ENCODE measurements around the gene PCGF3.

GRCh38 chr4:726235-726787 lies 20.7 kb downstream of the PCGF3 start:
- TF ChIP-seq TEAD4 (IDR thresholded peaks at IDR 0.05) (no peak), EP300 (IDR thresholded peaks at IDR 0.05; ENCODE audit: borderline replicate concordance) (no peak), USF1 (IDR thresholded peaks at IDR 0.05) (no peak), EGR1 (IDR thresholded peaks at IDR 0.05) (no peak), FOXM1 (IDR thresholded peaks at IDR 0.05; ENCODE audit: borderline replicate concordance, low read depth) (no peak), TAF1 (IDR thresholded peaks at IDR 0.05; ENCODE audit: low read depth) (no peak), CEBPB (IDR thresholded peaks at IDR 0.05) (no peak), ZBTB7A (IDR thresholded peaks at IDR 0.05; ENCODE audit: low read depth) (no peak), TCF12 (IDR thresholded peaks at IDR 0.05; ENCODE audit: low read depth) (no peak)
